ENCODE results near the gene NRDC. TPM values are rescaled to one million over a fixed set of nuclear protein-coding genes. Genes with fewer than 3 reads are reported as not detected.

The NRDC gene
- total and polyA plus RNA-seq, 10 of the 15 experiments (the other 5 are each of a cell fraction or from before 2014, with no cell fraction given) = 50.1 to 134 (median 90.4) TPM

DNA sequence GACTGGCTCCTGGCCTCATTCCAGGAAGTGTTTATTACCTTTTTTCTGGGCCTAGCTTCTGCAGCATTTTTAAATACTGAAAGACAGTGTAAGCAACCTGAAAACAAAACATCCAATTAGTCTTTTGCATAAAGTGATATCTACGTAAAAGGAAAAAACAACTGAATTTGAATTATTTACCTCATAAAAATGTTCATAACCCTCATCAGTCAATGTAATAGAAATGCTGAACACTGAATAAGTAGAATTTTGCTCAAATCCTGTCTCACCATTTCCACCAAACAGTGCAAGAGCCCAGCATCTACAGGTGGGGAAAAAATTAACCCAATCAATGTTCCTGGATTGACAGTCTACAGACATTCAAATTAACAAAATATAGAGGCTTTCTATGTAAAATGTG lies 64.0 kb downstream of the NRDC start:
- no peaks in the 10 kb centered on the region for H3K9me3 ChIP-seq (replicated peaks; ENCODE audit: control insufficient read depth, insufficient read depth, low read length)
- peaks cover 3 to 27% of the 10 kb centered on the region in 2 experiments for H3K36me3 ChIP-seq (ENCODE audit: control insufficient read depth in 2 of 2, insufficient read depth in 2 of 2, low read length in 1 of 2)
- H3K79me2 ChIP-seq (ENCODE audit: control insufficient read depth, insufficient read depth, low read length) = no peaks in the 10 kb centered on the region
- no peak overlapping the region for H3K4me3 ChIP-seq
- ChIA-PET SMC1A (ENCODE audit: uncharacterized antibody, unreplicated experiment) (no interaction called here), POLR2A (no interaction called here), RAD21 (ENCODE audit: unreplicated experiment) (no interaction called here), CTCF (no interaction called here)
- in situ Hi-C loops (cut with MboI) = no loop called here
- no peaks in the 10 kb centered on the region for H3K4me1 ChIP-seq (ENCODE audit: control insufficient read depth, insufficient read depth, low read length)
- intact Hi-C loops (cut with micrococcal nuclease; ENCODE audit: unreplicated experiment) = no loop called here
- H4K20me1 ChIP-seq (ENCODE audit: control insufficient read depth, insufficient read depth) = no peaks in the 10 kb centered on the region
- FAIRE-seq (no peak), DNase-seq (ENCODE audit: low read depth, low spot score) (no peak), ATAC-seq (no peak)
- no peak overlapping the region for H3K4me2 ChIP-seq (ENCODE audit: control insufficient read depth, insufficient read depth)
- no peak overlapping the region for H3K9ac ChIP-seq (ENCODE audit: control insufficient read depth, insufficient read depth, low read length)
- H3K27me3 ChIP-seq (replicated peaks in 1 of 2; ENCODE audit: control insufficient read depth in 2 of 2, insufficient read depth in 2 of 2, low read length in 1 of 2) = no peaks in the 10 kb centered on the region
- WGBS (ENCODE audit: insufficient coverage, insufficient replicate concordance, low lambda C conversion rate, missing lambda C conversion rate) = 100% methylated on average over 1 of the region's 1 CpG
- H3K27ac ChIP-seq (ENCODE audit: control insufficient read depth, insufficient read depth) = no peak overlapping the region
- TF ChIP-seq MYC (IDR thresholded peaks at IDR 0.05; ENCODE audit: insufficient read depth, insufficient read length, insufficient replicate concordance, low read length, severe bottlenecking) = no peak
- TF ChIP-seq SP1 (IDR thresholded peaks at IDR 0.05; ENCODE audit: low read depth, low read length) = no peak
- no peak for TF ChIP-seq SIX5 (IDR thresholded peaks at IDR 0.05; ENCODE audit: low read depth, low read length, severe bottlenecking)
- no peak for TF ChIP-seq STAT3 (IDR thresholded peaks at IDR 0.05; ENCODE audit: low read depth, low read length)
- no peak for TF ChIP-seq NFYA (IDR thresholded peaks at IDR 0.05; ENCODE audit: borderline replicate concordance, low read depth, low read length)
- TF ChIP-seq EZH2 (IDR thresholded peaks at IDR 0.05; ENCODE audit: borderline replicate concordance, control insufficient read depth, low read depth, low read length) = no peak
- TF ChIP-seq, protein P1, sequence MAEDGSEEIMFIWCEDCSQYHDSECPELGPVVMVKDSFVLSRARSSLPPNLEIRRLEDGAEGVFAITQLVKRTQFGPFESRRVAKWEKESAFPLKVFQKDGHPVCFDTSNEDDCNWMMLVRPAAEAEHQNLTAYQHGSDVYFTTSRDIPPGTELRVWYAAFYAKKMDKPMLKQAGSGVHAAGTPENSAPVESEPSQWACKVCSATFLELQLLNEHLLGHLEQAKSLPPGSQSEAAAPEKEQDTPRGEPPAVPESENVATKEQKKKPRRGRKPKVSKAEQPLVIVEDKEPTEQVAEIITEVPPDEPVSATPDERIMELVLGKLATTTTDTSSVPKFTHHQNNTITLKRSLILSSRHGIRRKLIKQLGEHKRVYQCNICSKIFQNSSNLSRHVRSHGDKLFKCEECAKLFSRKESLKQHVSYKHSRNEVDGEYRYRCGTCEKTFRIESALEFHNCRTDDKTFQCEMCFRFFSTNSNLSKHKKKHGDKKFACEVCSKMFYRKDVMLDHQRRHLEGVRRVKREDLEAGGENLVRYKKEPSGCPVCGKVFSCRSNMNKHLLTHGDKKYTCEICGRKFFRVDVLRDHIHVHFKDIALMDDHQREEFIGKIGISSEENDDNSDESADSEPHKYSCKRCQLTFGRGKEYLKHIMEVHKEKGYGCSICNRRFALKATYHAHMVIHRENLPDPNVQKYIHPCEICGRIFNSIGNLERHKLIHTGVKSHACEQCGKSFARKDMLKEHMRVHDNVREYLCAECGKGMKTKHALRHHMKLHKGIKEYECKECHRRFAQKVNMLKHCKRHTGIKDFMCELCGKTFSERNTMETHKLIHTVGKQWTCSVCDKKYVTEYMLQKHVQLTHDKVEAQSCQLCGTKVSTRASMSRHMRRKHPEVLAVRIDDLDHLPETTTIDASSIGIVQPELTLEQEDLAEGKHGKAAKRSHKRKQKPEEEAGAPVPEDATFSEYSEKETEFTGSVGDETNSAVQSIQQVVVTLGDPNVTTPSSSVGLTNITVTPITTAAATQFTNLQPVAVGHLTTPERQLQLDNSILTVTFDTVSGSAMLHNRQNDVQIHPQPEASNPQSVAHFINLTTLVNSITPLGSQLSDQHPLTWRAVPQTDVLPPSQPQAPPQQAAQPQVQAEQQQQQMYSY (CRISPR knock-in tag; IDR thresholded peaks at IDR 0.05) = no peak
- TF ChIP-seq SREBF1 (IDR thresholded peaks at IDR 0.05; ENCODE audit: low read length) = no peak
- TF ChIP-seq ASH2L (IDR thresholded peaks at IDR 0.05; ENCODE audit: borderline replicate concordance, low read depth) = no peak
- TF ChIP-seq ZNF274 (IDR thresholded peaks at IDR 0.05; ENCODE audit: insufficient read depth, insufficient read length) = no peak
- TF ChIP-seq MEF2A (IDR thresholded peaks at IDR 0.05; ENCODE audit: insufficient read depth, low read depth, low read length) = no peak
- TF ChIP-seq, protein P2, sequence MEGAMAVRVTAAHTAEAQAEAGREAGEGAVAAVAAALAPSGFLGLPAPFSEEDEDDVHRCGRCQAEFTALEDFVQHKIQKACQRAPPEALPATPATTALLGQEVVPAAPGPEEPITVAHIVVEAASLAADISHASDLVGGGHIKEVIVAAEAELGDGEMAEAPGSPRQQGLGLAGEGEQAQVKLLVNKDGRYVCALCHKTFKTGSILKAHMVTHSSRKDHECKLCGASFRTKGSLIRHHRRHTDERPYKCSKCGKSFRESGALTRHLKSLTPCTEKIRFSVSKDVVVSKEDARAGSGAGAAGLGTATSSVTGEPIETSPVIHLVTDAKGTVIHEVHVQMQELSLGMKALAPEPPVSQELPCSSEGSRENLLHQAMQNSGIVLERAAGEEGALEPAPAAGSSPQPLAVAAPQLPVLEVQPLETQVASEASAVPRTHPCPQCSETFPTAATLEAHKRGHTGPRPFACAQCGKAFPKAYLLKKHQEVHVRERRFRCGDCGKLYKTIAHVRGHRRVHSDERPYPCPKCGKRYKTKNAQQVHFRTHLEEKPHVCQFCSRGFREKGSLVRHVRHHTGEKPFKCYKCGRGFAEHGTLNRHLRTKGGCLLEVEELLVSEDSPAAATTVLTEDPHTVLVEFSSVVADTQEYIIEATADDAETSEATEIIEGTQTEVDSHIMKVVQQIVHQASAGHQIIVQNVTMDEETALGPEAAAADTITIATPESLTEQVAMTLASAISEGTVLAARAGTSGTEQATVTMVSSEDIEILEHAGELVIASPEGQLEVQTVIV (IDR thresholded peaks at IDR 0.05; ENCODE audit: borderline replicate concordance, partially characterized antibody) = no peak
- no TSS peak for BruUV-seq (replicated peaks)
- no peak overlapping the region for H2AFZ ChIP-seq (ENCODE audit: control insufficient read depth, low read depth, low read length)

Data from GM12878 (cell line).